ENCODE data around the gene GPR108.

GPR108 gene

DNA sequence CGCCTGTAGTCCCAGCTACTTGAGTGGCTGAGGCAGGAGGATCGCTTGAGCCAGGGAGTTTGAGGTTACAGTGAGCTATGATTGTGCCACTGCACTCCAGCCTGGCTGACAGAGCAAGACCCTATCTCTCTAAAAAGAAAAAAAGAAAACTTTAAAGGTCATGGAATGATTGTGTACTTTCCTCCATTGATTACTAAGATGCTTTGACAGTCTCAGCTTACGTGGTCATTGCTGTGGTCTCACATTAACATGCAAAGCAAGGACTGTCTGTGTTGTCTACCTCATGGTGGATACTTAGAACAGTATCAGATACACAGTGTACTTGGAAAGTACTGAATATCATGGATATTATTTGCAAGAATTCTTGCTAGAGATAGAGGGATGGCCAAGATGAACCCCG lies 53.4 kb downstream of the GPR108 start:
- no peaks in the 10 kb centered on the region for H3K36me3 ChIP-seq (ENCODE audit: control insufficient read depth, insufficient read depth, low read length)
- H3K9me3 ChIP-seq (ENCODE audit: control insufficient read depth, low read length) = no peaks in the 10 kb centered on the region
- no peak for DNase-seq
- H3K27ac ChIP-seq (ENCODE audit: insufficient read depth, low read length, poor library complexity, severe bottlenecking) = no peak overlapping the region
- H3K4me3 ChIP-seq (ENCODE audit: insufficient read depth, low read depth, low read length, poor library complexity, severe bottlenecking) = no peak overlapping the region
- no peaks in the 10 kb centered on the region for H3K4me1 ChIP-seq (ENCODE audit: control insufficient read depth, insufficient read depth, low read length, poor library complexity, severe bottlenecking)
- no peaks in the 10 kb centered on the region for H3K27me3 ChIP-seq (replicated peaks; ENCODE audit: control insufficient read depth, insufficient read depth, low read length, poor library complexity, severe bottlenecking)

DNA sequence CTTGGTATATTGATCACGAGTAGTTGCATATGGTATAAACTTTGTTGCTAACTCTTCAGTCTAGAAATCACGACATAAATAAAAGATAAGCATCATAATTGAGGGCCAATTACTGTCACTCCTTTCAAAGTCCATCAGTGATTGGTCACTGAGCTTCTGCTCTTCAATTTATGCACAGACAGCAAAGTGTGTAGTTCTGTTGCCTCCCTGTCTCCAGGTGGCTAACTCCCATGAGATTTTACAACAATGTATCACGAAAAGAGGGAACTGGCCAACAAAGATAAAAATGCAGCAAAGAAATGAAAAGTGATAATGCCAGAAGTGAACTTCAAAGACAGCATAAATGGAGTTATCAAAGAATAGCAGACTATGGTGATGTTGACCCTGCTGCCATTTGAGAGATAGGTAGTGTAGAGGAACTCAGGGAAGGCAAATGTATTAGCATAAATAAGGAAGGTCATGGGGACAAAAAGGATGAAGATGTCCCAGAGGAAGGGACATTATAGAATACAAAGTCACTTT lies 54.7 kb downstream of the GPR108 start:
- H3K9me3 ChIP-seq (ENCODE audit: control insufficient read depth, low read length) = no peaks in the 10 kb centered on the region
- no peak for DNase-seq

DNA sequence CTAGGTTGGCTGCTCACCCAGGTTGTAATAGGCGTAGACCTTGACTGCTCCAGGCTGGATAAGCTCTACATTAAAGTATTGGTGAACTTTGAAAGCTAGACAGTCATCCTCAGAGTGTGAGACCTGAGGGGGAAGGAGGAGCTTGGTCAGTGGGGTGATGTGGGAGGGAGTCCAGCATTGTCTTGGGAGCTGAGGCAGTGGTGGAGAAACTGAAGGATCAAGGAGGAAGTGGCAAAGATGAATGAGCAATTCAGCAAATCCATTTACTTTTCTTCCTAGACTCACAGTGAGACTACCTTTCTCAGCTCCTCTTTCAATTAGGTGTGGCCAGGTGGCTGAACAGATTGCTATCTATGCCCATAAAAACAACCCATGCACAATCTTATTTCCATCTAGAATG lies 57.2 kb downstream of the GPR108 start:
- H3K27me3 ChIP-seq (replicated peaks; ENCODE audit: control insufficient read depth, insufficient read depth, low read length, poor library complexity, severe bottlenecking) = no peaks in the 10 kb centered on the region
- H3K9me3 ChIP-seq (ENCODE audit: control insufficient read depth, low read length) = no peaks in the 10 kb centered on the region
- no peak for DNase-seq
- H3K4me1 ChIP-seq (ENCODE audit: control insufficient read depth, insufficient read depth, low read length, poor library complexity, severe bottlenecking) = peaks cover 7% of the 10 kb centered on the region
- H3K4me3 ChIP-seq (ENCODE audit: insufficient read depth, low read depth, low read length, poor library complexity, severe bottlenecking) = no peak overlapping the region
- no peak overlapping the region for H3K27ac ChIP-seq (ENCODE audit: insufficient read depth, low read length, poor library complexity, severe bottlenecking)
- no peaks in the 10 kb centered on the region for H3K36me3 ChIP-seq (ENCODE audit: control insufficient read depth, insufficient read depth, low read length)

More for the DNA sequence above, 54.7 kb downstream of the GPR108 start:
- H3K27me3 ChIP-seq (replicated peaks; ENCODE audit: control insufficient read depth, insufficient read depth, low read length, poor library complexity, severe bottlenecking) = no peaks in the 10 kb centered on the region
- peaks cover under 1% of the 10 kb centered on the region for H3K4me1 ChIP-seq (ENCODE audit: control insufficient read depth, insufficient read depth, low read length, poor library complexity, severe bottlenecking)
- no peaks in the 10 kb centered on the region for H3K36me3 ChIP-seq (ENCODE audit: control insufficient read depth, insufficient read depth, low read length)
- H3K4me3 ChIP-seq (ENCODE audit: insufficient read depth, low read depth, low read length, poor library complexity, severe bottlenecking) = no peak overlapping the region
- no peak overlapping the region for H3K27ac ChIP-seq (ENCODE audit: insufficient read depth, low read length, poor library complexity, severe bottlenecking)

All from effector memory CD4-positive, alpha-beta T cell (primary cell).